ENCODE results near the gene RND1. TPM values are rescaled to one million over a fixed set of nuclear protein-coding genes. Genes with fewer than 3 reads are reported as not detected.

RND1 gene
- total and polyA plus RNA-seq, 2 of the 13 experiments (the other 11 are each of a cell fraction or from before 2014, with no cell fraction given): 1.8 to 1.9 TPM

GRCh38 chr12:48890657-48891418 is 25.2 kb upstream of the RND1 start (continued):
- TF ChIP-seq ZNF800 (CRISPR knock-in tag; IDR thresholded peaks at IDR 0.05) (no peak), CREM (IDR thresholded peaks at IDR 0.05) (no peak), CREM (CRISPR knock-in tag; IDR thresholded peaks at IDR 0.05) (no peak), HDAC2 (CRISPR knock-in tag; IDR thresholded peaks at IDR 0.05) (no peak), FIP1L1 (IDR thresholded peaks at IDR 0.05; ENCODE audit: borderline replicate concordance, insufficient read depth, low read depth, low read length) (no peak), ZNF660 (CRISPR knock-in tag; IDR thresholded peaks at IDR 0.05; ENCODE audit: borderline replicate concordance, low read depth) (no peak), ZNF138 (CRISPR knock-in tag; IDR thresholded peaks at IDR 0.05; ENCODE audit: low read depth) (no peak), ZNF121 (CRISPR knock-in tag; IDR thresholded peaks at IDR 0.05) (no peak), ATM (IDR thresholded peaks at IDR 0.05; ENCODE audit: borderline replicate concordance) (no peak), SRSF1 (optimal IDR thresholded peaks at IDR 0.05; ENCODE audit: low read depth, low read length) (no peak), ZNF563 (CRISPR knock-in tag; IDR thresholded peaks at IDR 0.05) (no peak), RFX5 (IDR thresholded peaks at IDR 0.05; ENCODE audit: low read depth, low read length) (no peak), ZFY (CRISPR knock-in tag; IDR thresholded peaks at IDR 0.05) (peak; percentile 32; the same call in 1 of the 2 replicates), ZNF607 (CRISPR knock-in tag; IDR thresholded peaks at IDR 0.05; ENCODE audit: borderline replicate concordance) (no peak), ZFX (CRISPR knock-in tag; IDR thresholded peaks at IDR 0.05; ENCODE audit: low read depth) (peak; percentile 80), SETDB1 (CRISPR knock-in tag; IDR thresholded peaks at IDR 0.05; ENCODE audit: borderline replicate concordance) (no peak), ZSCAN21 (CRISPR knock-in tag; IDR thresholded peaks at IDR 0.05; ENCODE audit: borderline replicate concordance) (peak; percentile 40; the same call in 1 of the 2 replicates), RFX1 (IDR thresholded peaks at IDR 0.05) (no peak), ZNF230 (CRISPR knock-in tag; IDR thresholded peaks at IDR 0.05) (no peak), ZNF598 (CRISPR knock-in tag; IDR thresholded peaks at IDR 0.05; ENCODE audit: borderline replicate concordance) (no peak), NONO (IDR thresholded peaks at IDR 0.05) (no peak), NONO (CRISPR knock-in tag; conservative IDR thresholded peaks at IDR 0.05) (peak; percentile 55; the same call in 1 of the 2 replicates), NFE2L1 (CRISPR knock-in tag; IDR thresholded peaks at IDR 0.05; ENCODE audit: borderline replicate concordance) (no peak), KLF13 (CRISPR knock-in tag; IDR thresholded peaks at IDR 0.05) (no peak), PTBP1 (IDR thresholded peaks at IDR 0.05; ENCODE audit: low read depth, low read length, poor library complexity, severe bottlenecking) (peak; percentile 30), ZMAT3 (CRISPR knock-in tag; conservative IDR thresholded peaks at IDR 0.05) (no peak), RELA (CRISPR knock-in tag; IDR thresholded peaks at IDR 0.05) (no peak), ZNF577 (CRISPR knock-in tag; IDR thresholded peaks at IDR 0.05; ENCODE audit: borderline replicate concordance, low read depth) (no peak), ISX (CRISPR knock-in tag; conservative IDR thresholded peaks at IDR 0.05) (no peak)

Measured in HepG2 (cell line).